Right atrium auricular region (tissue), 2 donors: ENCODE measurements around the gene RERE. TPM values are rescaled to one million over a fixed set of nuclear protein-coding genes. Genes with fewer than 3 reads are reported as not detected.
A peak's percentile ranks its signal among the peaks of the same experiment; 100 is the strongest.

Experiments used
- DNase-seq: peaks from one replicate; pipeline ENCODE4 v3.0.0-alpha.2; 2019; ENCODE audit warnings: low spot score
- H3K27ac ChIP-seq, 2 donors: fragments of 200-600 bp; sonication (generic); 1 replicate in 1 of 2; 2 replicates in 1 of 2; pipeline ENCODE4 v1.5.1; 2016 to 2019
- H3K27me3 ChIP-seq, 2 donors: fragments of 200-600 bp; sonication (generic); one replicate each; pipeline versions ENCODE4 v1.5.1 to v1.6.0; 2017 to 2019
- H3K36me3 ChIP-seq: fragments of 200-600 bp; sonication (generic); one replicate; pipeline ENCODE4 v1.5.1; 2016
- H3K4me1 ChIP-seq, 2 donors: fragments of 200-600 bp; sonication (generic); one replicate each; pipeline versions ENCODE4 v1.5.1 to v1.6.0; 2017 to 2019
- H3K4me3 ChIP-seq, 2 donors: fragments of 200-600 bp; sonication (generic); 1 replicate in 1 of 2; 2 replicates in 1 of 2; pipeline ENCODE4 v1.5.1; 2017 to 2019; ENCODE audit warnings: mild to moderate bottlenecking in 1 of 2, moderate library complexity in 1 of 2
- H3K9me3 ChIP-seq, 2 donors: fragments of 200-600 bp; sonication (generic); one replicate each; pipeline ENCODE4 v1.5.1; 2019
- CTCF ChIP-seq, 2 donors: fragments of 200-600 bp; sonication (generic); IDR thresholded peaks; one replicate each; pipeline ENCODE4 v1.5.1; 2019; ENCODE audit warnings: antibody characterized with exemption in 2 of 2
- total RNA-seq, 2 donors: library from RNA; depleted of rRNA; stranded (reverse); fragments of >200 nt; gene quantifications; one replicate each; pipeline ENCODE4 v1.1.0, GENCODE V29; 2016

Gene RERE
- total RNA-seq, 2 donors from 2014 or later = 99.8 to 125 TPM

DNA sequence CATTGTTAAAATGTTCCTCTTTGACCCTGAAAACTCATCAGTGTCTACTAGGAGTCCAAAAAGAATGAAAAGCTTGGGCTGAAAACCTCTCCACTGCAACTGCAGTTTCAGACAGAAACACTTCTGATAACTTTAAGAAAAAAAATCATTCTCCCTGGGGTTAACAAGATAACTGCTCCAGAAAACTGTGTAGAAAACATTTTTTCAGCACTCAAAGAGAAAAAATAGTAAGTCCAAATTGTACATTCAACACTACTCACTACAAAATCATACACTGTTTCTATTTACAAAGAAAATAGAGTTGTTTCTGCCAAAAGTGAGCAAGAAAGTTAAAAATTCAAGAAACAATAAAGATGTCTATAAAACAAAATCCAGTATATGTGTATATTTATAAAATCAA lies 157.8 kb downstream of the RERE start:
- H3K4me1 ChIP-seq = peaks cover 0 to 53% of the 10 kb centered on the region in 2 donors
- no peaks in the 10 kb centered on the region for H3K9me3 ChIP-seq
- H3K4me3 ChIP-seq = no peak overlapping the region
- no peak for TF ChIP-seq CTCF (IDR thresholded peaks at IDR 0.05)
- H3K27me3 ChIP-seq = no peaks in the 10 kb centered on the region
- H3K36me3 ChIP-seq = peaks cover 5% of the 10 kb centered on the region
- DNase-seq = no peak
- peak overlapping the region in 1 of 2 donors; percentile 21 for H3K27ac ChIP-seq

DNA sequence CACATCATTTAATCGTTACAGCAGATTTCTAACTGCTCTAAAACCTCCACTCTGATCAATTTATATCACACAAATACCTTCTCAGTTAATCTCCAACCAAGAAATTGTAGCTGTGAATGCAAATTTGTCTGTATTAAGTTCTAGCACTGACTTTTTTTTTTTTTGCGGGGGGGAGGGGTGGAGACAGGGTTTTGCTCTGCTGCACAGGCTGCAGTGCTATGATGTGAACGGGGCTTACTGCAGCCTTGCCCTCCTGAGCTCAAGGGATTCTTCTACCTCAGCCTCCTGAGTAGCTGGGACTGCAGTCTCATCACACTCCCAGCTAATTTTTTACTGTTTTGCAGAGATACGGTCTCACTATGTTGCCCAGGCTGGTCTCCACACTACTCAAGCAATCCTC lies 163.6 kb downstream of the RERE start:
- no peak overlapping the region for H3K27ac ChIP-seq
- no peak for TF ChIP-seq CTCF (IDR thresholded peaks at IDR 0.05)
- H3K4me3 ChIP-seq = no peak overlapping the region
- no peak for DNase-seq
- H3K4me1 ChIP-seq = peaks cover 0 to 27% of the 10 kb centered on the region in 2 donors
- no peaks in the 10 kb centered on the region for H3K9me3 ChIP-seq
- no peaks in the 10 kb centered on the region for H3K27me3 ChIP-seq
- H3K36me3 ChIP-seq = peaks cover 5% of the 10 kb centered on the region

DNA sequence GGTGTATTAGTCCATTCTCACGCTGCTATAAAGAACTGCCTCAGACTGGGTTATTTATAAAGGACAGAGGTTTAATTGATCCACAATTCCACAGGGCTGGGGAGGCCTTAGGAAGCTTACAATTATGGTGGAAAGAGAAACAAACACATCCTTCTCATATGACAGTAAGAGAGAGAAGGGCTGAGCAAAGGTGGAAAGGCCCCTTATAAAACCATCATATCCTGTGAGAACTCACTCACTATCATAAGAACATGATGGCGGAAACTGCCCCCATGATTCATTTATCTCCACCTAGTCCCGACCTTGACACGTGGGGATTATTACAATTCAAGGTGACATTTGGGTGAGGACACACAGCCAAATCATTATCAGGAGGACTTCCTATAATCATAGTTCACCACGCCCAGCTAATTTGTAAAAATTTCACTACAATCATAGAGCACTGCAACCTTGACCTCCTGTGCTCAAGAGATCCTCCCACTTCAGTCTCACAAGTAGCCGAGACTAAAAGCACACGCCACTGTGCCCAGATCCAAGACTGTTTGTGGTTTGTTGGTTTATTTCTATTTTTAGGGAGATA lies 164.9 kb downstream of the RERE start:
- TF ChIP-seq CTCF (IDR thresholded peaks at IDR 0.05) = no peak
- H3K27ac ChIP-seq = peak overlapping the region; percentile 26 to 28
- no peak overlapping the region for H3K4me3 ChIP-seq
- H3K4me1 ChIP-seq = peaks cover 0 to 33% of the 10 kb centered on the region in 2 donors
- DNase-seq = no peak
- no peaks in the 10 kb centered on the region for H3K27me3 ChIP-seq
- peaks cover 5% of the 10 kb centered on the region for H3K36me3 ChIP-seq
- H3K9me3 ChIP-seq = no peaks in the 10 kb centered on the region

DNA sequence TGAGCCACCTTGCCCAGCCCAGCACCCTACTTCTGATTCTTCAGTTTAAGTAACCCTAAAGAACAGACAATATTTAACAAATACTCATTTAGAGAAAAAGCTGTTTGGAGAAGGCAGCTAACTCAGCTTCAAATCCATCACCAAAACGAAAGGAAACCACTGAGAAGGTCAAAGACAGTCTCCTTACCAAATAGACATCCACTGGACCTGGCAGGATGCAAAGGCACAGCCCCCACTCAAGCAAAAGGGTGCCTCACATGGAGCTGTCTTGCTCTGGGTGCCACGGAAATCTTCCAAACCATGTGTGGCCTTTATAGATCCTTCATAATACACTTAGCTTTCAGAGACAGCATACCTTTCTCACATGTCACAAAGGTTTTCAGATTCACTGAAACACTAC lies 165.5 kb downstream of the RERE start:
- Histone ChIP-seq H3K4me1 (peaks cover 0 to 33% of the 10 kb centered on the region in 2 donors), H3K4me3 (no peak overlapping the region), H3K27ac (peak overlapping the region; percentile 26 to 28), H3K36me3 (peaks cover 5% of the 10 kb centered on the region), H3K27me3 (no peaks in the 10 kb centered on the region), H3K9me3 (no peaks in the 10 kb centered on the region)
- TF ChIP-seq CTCF (IDR thresholded peaks at IDR 0.05) = no peak
- DNase-seq = no peak

DNA sequence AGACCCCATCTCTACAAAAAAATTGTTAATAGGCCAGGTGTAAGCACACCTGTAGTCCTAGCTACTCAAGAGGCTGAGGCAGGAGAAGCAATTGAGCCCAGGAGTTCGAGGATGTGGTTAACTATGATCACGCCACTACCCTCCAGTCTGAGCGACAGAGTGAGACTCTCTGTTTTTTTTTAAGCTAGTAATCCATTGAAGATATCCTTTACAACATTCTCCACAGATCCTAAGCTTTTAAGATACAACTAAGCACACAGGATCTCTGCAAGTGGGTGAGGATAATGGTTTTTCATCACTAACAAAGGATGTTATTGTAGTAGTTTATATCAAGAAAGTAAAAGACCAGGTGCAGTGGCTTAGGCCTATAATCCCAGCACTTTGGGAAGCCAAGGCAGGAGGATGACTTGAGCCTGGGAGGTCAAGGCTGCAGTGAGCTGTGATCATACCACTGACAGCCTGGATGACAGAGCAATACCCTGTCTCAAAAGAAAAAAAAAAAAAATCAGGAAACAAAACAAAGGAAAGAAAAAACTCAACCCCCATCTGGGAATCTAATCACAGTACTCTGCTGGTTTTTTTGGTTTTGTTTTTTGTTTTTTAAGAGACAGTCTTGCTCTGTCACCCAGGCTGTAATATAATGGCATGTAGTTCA lies 166.1 kb downstream of the RERE start:
- H3K27me3 ChIP-seq = no peaks in the 10 kb centered on the region
- H3K27ac ChIP-seq = peak overlapping the region; percentile 26 to 28
- H3K9me3 ChIP-seq = no peaks in the 10 kb centered on the region
- TF ChIP-seq CTCF (IDR thresholded peaks at IDR 0.05) = no peak
- peaks cover 0 to 33% of the 10 kb centered on the region in 2 donors for H3K4me1 ChIP-seq
- no peak for DNase-seq
- no peak overlapping the region for H3K4me3 ChIP-seq
- H3K36me3 ChIP-seq = peaks cover 5% of the 10 kb centered on the region
